Measurements from ENCODE around the gene AGTR1.

DNA sequence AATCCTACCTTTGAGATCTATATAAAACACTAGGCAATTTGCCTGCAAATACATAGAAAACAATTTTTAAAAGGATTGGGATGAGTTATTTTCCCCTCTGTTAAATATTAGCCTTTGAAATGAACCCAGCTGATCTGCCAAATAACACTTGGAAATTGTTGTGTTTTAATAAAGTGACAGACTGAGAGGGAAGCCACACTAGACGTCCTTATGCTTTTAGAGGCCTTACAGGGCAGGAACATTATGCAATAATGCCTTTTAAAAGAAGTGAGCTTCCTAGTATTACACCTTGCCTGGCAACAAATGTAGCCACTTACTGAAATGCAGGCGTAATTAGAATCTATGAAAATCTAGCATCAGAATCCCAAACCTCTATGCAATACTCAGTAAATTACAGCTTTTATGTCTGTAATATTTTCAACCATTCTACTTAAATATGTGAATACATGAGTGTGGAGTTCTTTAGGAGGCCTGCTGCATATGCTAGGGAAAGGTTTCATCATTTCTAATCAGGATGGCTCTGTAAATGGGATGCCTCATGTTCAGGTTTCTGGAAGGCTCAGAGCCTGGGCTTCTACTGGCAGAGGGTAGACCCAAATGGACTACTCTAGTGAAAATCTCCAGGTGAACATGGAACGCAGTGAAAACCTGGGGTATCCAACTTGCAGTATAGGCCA lies 20.3 kb downstream of the AGTR1 start:
- TF ChIP-seq, protein P1, sequence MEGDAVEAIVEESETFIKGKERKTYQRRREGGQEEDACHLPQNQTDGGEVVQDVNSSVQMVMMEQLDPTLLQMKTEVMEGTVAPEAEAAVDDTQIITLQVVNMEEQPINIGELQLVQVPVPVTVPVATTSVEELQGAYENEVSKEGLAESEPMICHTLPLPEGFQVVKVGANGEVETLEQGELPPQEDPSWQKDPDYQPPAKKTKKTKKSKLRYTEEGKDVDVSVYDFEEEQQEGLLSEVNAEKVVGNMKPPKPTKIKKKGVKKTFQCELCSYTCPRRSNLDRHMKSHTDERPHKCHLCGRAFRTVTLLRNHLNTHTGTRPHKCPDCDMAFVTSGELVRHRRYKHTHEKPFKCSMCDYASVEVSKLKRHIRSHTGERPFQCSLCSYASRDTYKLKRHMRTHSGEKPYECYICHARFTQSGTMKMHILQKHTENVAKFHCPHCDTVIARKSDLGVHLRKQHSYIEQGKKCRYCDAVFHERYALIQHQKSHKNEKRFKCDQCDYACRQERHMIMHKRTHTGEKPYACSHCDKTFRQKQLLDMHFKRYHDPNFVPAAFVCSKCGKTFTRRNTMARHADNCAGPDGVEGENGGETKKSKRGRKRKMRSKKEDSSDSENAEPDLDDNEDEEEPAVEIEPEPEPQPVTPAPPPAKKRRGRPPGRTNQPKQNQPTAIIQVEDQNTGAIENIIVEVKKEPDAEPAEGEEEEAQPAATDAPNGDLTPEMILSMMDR (IDR thresholded peaks at IDR 0.05; ENCODE audit: low read depth, low read length): no peak
- TF ChIP-seq POLR2A (IDR thresholded peaks at IDR 0.05; ENCODE audit: extremely low read depth, insufficient read length): no peak
